HL-60 (cell line): ENCODE results near the gene SENP1.

Experiments used
- DNase-seq, 2 experiments: peaks; one replicate each; pipeline ENCODE4 v3.0.0-alpha.2; 2010 to 2020; ENCODE audit warnings: low read depth in 1 of 2, low spot score in 1 of 2
- H3K27ac ChIP-seq: fragments of 250-450 bp; sonication (Bioruptor Pico); replicated peaks from 2 replicates; pipeline ENCODE4 v1.5.1; 2020; ENCODE audit warnings: mild to moderate bottlenecking, moderate library complexity
- H3K27me3 ChIP-seq: fragments of 250-450 bp; sonication (Bioruptor Pico); 2 replicates; pipeline ENCODE4 v1.5.1; 2021; ENCODE audit warnings: mild to moderate bottlenecking, moderate library complexity; ENCODE audit not compliant: insufficient read depth, poor library complexity, severe bottlenecking
- H3K4me3 ChIP-seq: replicated peaks from 2 replicates; pipeline ENCODE4 v1.5.1; 2011; ENCODE audit warnings: mild to moderate bottlenecking, control low read depth, low read length; ENCODE audit not compliant: insufficient read depth
- CTCF ChIP-seq: IDR thresholded peaks from one replicate; pipeline ENCODE4 v1.5.1; 2011; ENCODE audit warnings: low read length, control low read depth, inconsistent platforms; ENCODE audit not compliant: insufficient read depth
- GABPA ChIP-seq: IDR thresholded peaks from 2 replicates; pipeline ENCODE4 v1.6.1; 2012; ENCODE audit warnings: low read depth
- POLR2AphosphoS5 ChIP-seq: IDR thresholded peaks from 2 replicates; pipeline ENCODE4 v1.6.1; 2012; ENCODE audit warnings: low read depth
- REST ChIP-seq: IDR thresholded peaks from 2 replicates; pipeline ENCODE4 v1.6.1; 2012; ENCODE audit warnings: low read depth; ENCODE audit not compliant: insufficient replicate concordance
- SPI1 ChIP-seq: IDR thresholded peaks from 2 replicates; pipeline ENCODE4 v1.6.1; 2012; ENCODE audit warnings: low read depth, mild to moderate bottlenecking, borderline replicate concordance

SENP1 gene

GRCh38 chr12:48069241-48069640 lies 36.6 kb downstream of the SENP1 start:
- H3K4me3 ChIP-seq, result no peak overlapping the region
- no peak for TF ChIP-seq REST
- TF ChIP-seq SPI1, result no peak
- TF ChIP-seq GABPA, result no peak
- TF ChIP-seq CTCF, result no peak
- TF ChIP-seq POLR2AphosphoS5, result no peak
- H3K27ac ChIP-seq, result no peak overlapping the region
- no peaks in the 10 kb centered on the region for H3K27me3 ChIP-seq
- peak in 1 of 2 experiments; percentile 39 for DNase-seq

GRCh38 chr12:48068457-48068856 lies 37.4 kb downstream of the SENP1 start:
- H3K27ac ChIP-seq, result no peak overlapping the region
- no peaks in the 10 kb centered on the region for H3K27me3 ChIP-seq
- no peak for DNase-seq
- TF ChIP-seq GABPA (no peak), CTCF (no peak)
- H3K4me3 ChIP-seq, result no peak overlapping the region

- Histone ChIP-seq H3K27ac (no peak overlapping the region), H3K27me3 (no peaks in the 10 kb centered on the region), H3K4me3 (no peak overlapping the region)
- DNase-seq, result no peak
- no peak for TF ChIP-seq REST
- no peak for TF ChIP-seq CTCF
- TF ChIP-seq SPI1, result no peak
- no peak for TF ChIP-seq POLR2AphosphoS5
- TF ChIP-seq GABPA, result no peak
Observed at GRCh38 chr12:48067250-48067938, 38.5 kb downstream of the SENP1 start.

- DNase-seq, result no peak
- no peaks in the 10 kb centered on the region for H3K27me3 ChIP-seq
- no peak overlapping the region for H3K4me3 ChIP-seq
- no peak for TF ChIP-seq SPI1
- no peak for TF ChIP-seq REST
- no peak for TF ChIP-seq CTCF
- no peak for TF ChIP-seq POLR2AphosphoS5
- TF ChIP-seq GABPA, result no peak
- H3K27ac ChIP-seq, result no peak overlapping the region
Observed at GRCh38 chr12:48065041-48065440, 40.8 kb downstream of the SENP1 start.
